Mesothelial cell of epicardium (in vitro differentiated cells): ENCODE data around the gene DDX1. TPM values are rescaled to one million over a fixed set of nuclear protein-coding genes. Genes with fewer than 3 reads are reported as not detected.

Source experiments
- DNase-seq, 2 experiments: peaks; one replicate each; pipeline ENCODE4 v3.0.0; 2021; ENCODE audit warnings: low spot score in 2 of 2; ENCODE audit not compliant: unreplicated experiment in 2 of 2
- H3K27ac Mint-ChIP-seq: 2 replicates; pipeline ENCODE4 v1.8.0; 2021; ENCODE audit warnings: mixed read lengths
- H3K27me3 Mint-ChIP-seq: 2 replicates; pipeline ENCODE4 v1.8.0; 2021; ENCODE audit warnings: low read depth, mixed read lengths
- H3K36me3 Mint-ChIP-seq: 2 replicates; pipeline ENCODE4 v1.8.0; 2021; ENCODE audit warnings: mixed read lengths
- H3K4me1 Mint-ChIP-seq: 2 replicates; pipeline ENCODE4 v1.8.0; 2021; ENCODE audit warnings: mixed read lengths
- H3K4me3 Mint-ChIP-seq: 2 replicates; pipeline ENCODE4 v1.8.0; 2021; ENCODE audit warnings: mild to moderate bottlenecking, moderate library complexity, mixed read lengths
- H3K9me3 Mint-ChIP-seq: 2 replicates; pipeline ENCODE4 v1.8.0; 2021; ENCODE audit warnings: mixed read lengths
- CTCF ChIP-seq: fragments of 200-600 bp; sonication (generic); IDR thresholded peaks from one replicate; pipeline ENCODE4 v1.5.0; 2021; ENCODE audit warnings: antibody characterized with exemption; ENCODE audit not compliant: unreplicated experiment
- total RNA-seq: library from RNA; stranded (reverse); gene quantifications from 3 replicates; pipeline ENCODE4 v1.2.1, GENCODE V29; 2021

The DDX1 gene
- total RNA-seq, 1 donor from 2014 or later, result 88.9 TPM

DNA sequence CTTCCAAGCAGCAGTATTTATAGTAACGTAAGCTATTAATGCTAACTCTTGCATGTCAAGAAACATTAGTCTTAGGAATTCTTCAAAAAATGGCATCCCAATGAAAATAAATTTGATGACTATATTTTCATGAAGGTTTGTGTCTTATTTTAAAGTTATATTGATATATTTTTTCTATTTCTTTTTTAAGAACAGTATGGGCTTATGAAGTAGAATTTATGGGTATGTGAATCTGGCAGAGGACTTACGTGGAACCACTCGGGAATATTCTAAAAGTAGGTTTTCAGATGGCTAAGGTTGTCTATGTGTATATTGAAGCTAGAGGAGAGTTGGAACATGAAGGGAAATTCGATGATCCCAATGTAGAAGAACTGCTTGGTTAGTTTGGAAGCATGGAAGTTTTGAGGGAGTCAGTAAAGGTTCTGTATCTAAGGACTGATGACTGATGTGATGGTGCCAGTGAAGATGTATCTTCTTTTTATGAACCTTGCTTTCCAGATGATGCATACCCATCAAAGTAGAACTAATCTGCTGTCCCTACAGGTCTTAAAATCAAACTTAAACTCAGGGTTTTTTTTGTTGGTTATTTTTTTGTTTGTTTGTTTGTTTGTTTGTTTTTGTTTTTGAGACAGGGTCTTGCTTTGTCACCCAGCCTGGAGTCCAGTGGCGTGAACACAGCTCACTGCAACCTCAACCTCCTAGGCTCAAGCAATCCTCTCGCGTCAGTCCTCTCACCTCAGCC, 39.5 kb downstream of the DDX1 start:
- no peak overlapping the region for H3K27ac Mint-ChIP-seq
- H3K27me3 Mint-ChIP-seq, result no peaks in the 10 kb centered on the region
- H3K4me3 Mint-ChIP-seq, result no peak overlapping the region
- no peak for DNase-seq
- H3K36me3 Mint-ChIP-seq, result peaks cover 48% of the 10 kb centered on the region
- TF ChIP-seq CTCF, result no peak
- H3K9me3 Mint-ChIP-seq, result no peaks in the 10 kb centered on the region
- peaks cover 26% of the 10 kb centered on the region for H3K4me1 Mint-ChIP-seq

- Mint-ChIP-seq H3K4me1 (peaks cover 32% of the 10 kb centered on the region), H3K27ac (no peak overlapping the region), H3K4me3 (no peak overlapping the region), H3K36me3 (peaks cover 42% of the 10 kb centered on the region), H3K9me3 (no peaks in the 10 kb centered on the region), H3K27me3 (no peaks in the 10 kb centered on the region)
- TF ChIP-seq CTCF, result no peak
- DNase-seq, result no peak
Observed at GRCh38 chr2:15631883-15632282, 40.2 kb downstream of the DDX1 start.

DNA sequence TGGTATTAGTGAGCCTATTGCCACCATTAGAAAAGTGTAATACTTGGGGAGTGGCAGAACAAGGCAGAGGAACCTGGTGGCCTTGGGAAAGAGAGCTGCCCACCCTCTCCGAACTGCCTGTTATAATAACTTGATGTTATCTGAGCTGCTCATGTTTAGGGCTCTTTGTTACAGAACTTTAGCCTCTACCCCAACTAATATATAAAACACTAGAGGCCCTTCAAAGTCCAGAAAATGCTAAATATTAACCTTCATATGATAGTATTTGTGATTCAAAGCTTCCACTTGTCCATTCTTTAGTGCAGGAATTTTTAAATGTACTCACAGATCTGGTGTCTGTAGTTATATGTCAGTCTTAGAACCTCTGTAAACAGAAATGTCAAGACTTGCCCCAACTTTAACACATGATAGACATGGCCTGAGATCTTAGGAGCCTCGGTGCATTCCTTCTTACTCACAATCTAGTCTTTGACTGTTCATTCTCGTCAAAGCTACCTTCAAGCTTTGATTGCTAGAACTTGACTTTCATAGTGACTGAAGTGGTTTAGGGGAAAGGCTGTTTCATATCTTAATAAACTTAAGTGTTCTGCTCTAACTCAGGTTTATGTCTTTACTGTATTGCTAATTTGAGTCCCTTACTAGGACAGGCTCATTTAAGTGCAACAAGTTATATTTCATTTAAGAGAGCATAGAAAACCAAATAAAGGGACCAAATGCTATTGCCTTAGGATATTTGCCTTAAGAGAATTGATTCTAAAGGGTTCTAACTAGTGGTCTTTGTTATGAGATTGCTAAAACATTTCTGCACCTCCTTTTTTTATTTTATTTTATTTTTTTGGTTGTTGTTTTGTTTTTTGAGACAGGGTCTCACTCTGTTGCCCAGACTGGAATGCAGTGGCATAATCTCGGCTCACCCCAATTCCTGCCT, 41.6 kb downstream of the DDX1 start:
- TF ChIP-seq CTCF, result no peak
- Mint-ChIP-seq H3K4me3 (no peak overlapping the region), H3K27ac (peak overlapping the region; percentile 69), H3K9me3 (no peaks in the 10 kb centered on the region), H3K27me3 (no peaks in the 10 kb centered on the region), H3K4me1 (peaks cover 36% of the 10 kb centered on the region), H3K36me3 (peaks cover 41% of the 10 kb centered on the region)
- no peak for DNase-seq

DNA sequence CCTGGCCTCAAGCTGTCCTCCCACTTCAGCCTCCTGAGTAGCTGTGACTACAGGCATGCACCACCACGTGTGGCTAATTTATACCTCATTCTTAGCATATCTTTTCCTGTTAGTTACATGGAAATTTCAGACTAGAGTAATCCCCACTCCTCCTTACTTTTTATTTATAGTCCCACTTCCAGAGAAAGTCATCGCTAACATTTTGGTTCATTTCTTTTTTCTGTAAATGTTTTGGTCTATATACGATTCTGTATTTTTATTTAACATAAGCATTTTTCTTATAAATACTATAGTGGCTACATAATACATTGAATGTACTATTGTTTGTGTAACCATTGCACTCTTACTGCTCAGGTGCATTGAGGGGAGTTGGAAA, 42.3 kb downstream of the DDX1 start:
- TF ChIP-seq CTCF, result no peak
- H3K4me1 Mint-ChIP-seq, result peaks cover 42% of the 10 kb centered on the region
- H3K36me3 Mint-ChIP-seq, result peaks cover 41% of the 10 kb centered on the region
- no peaks in the 10 kb centered on the region for H3K27me3 Mint-ChIP-seq
- DNase-seq, result no peak
- no peaks in the 10 kb centered on the region for H3K9me3 Mint-ChIP-seq
- peak overlapping the region; percentile 90 for H3K27ac Mint-ChIP-seq
- no peak overlapping the region for H3K4me3 Mint-ChIP-seq

- DNase-seq, result no peak
- Mint-ChIP-seq H3K27ac (peak overlapping the region; percentile 94), H3K36me3 (peaks cover 33% of the 10 kb centered on the region)
Observed at GRCh38 chr2:15634846-15635490, 43.3 kb downstream of the DDX1 start.

More at GRCh38 chr2:15634846-15635490, 43.3 kb downstream of the DDX1 start:
- H3K4me3 Mint-ChIP-seq, result no peak overlapping the region
- no peaks in the 10 kb centered on the region for H3K27me3 Mint-ChIP-seq
- no peak for TF ChIP-seq CTCF
- H3K4me1 Mint-ChIP-seq, result peaks cover 44% of the 10 kb centered on the region
- no peaks in the 10 kb centered on the region for H3K9me3 Mint-ChIP-seq
